ENCODE results near the gene ZNF653.

Gene ZNF653

DNA sequence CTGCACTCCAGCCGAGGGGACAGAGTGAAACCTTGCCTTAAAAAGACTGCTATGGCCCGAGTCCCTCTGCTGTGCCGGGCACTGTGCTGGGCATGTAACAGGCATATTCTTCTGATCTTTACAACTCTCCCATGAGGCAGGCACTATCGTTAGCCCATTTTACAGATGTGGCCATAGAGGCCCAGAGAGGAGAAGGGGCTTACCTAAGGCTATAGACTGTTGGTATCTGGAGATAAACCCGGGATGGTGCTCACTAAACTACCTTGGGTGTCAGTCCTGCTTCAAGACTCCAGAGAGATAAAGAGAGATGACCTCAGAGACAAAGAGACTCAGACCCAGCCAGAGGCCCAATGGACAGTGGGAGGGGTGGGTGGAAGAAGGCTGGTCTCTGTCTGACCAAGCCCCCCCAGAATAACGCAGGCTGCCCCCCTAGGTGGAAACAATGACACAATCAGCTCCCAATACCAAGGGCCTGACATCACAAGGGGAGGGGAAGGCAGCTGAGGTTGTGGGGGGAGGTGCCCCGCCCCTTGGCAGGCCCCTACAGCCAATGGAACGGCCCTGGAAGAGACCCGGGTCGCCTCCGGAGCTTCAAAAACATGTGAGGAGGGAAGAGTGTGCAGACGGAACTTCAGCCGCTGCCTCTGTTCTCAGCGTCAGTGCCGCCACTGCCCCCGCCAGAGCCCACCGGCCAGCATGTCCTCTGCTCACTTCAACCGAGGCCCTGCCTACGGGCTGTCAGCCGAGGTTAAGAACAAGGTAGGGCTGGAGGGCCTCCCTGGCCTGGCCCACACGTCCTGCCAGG lies 32.8 kb upstream of the ZNF653 start, which contains the start of gene CNN1:
Gene CNN1, plus strand, starts transcription at position 620 of the 805 bp plus-strand sequence. Its CDS starts 77 bp downstream, at position 697.
- no peak within 1 kb of the TSS for H3K4me3 ChIP-seq (ENCODE audit: low read length)
- no peak for TF ChIP-seq ZNF274 (IDR thresholded peaks at IDR 0.05; ENCODE audit: low read depth, low read length)

DNA sequence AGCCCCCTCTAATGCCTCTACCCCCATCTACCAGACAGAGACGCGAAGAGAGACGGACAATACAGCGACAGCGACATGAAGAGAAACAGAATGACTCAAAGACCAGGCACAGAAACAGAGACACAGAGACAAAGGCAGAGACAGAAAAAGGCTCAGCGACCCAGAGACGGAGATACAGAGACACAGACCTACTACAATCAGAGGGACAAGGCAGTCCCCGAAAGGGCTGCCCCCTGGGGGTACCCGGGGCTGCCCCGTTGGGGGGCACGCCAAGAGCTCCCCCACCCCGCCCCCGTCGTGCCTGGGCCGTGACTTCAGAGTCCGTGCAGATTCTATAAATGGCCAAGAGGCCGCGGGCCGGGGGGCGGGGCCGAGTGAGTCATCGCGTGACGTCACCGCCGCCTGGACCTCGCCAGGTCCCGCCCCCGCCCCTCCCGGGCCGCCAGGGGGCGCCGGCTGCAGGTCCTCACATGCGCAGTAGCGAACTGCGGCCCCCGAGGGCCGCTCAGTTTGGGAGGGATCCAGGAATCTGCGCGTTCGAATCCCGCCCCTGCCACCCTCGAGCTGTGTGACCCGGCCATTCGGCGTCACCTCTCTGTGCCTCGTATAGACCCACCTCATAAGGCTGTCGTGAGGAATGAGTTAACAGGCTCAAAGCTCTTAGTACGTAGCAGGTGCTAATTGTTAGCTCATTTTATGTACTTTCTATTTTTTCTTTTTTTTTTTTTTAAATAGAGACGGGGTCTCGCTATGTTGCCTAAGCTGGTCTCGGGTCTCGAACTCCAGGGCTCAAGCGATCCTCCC lies 30.4 kb upstream of the ZNF653 start:
- no peak for TF ChIP-seq ZNF274 (IDR thresholded peaks at IDR 0.05; ENCODE audit: low read depth, low read length)
- peak overlapping the region; percentile 0; the same call in 1 of the 2 replicates for H3K4me3 ChIP-seq (ENCODE audit: low read length)

DNA sequence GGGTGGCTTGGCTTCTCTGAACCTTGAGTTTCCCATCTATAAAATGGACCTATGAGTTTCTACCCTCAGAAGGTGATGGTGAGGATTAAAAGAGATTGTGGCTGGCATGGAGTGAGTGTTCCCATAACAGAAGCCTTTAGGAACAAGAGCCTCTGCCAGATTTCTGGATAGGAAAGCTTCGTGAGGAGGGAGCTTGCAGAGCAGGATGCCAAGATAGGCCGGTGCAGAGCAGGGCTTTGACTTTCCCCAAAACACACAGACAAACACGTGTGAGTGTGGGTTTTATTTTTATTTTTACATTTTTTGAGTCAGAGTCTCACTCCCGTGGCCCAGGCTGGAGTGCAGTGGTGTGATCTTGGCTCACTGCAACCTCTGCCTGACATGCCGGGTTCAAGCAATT lies 29.3 kb upstream of the ZNF653 start:
- no peak overlapping the region for H3K4me3 ChIP-seq (ENCODE audit: low read length)
- no peak for TF ChIP-seq ZNF274 (IDR thresholded peaks at IDR 0.05; ENCODE audit: low read depth, low read length)

- no peak overlapping the region for H3K4me3 ChIP-seq (ENCODE audit: low read length)
- TF ChIP-seq ZNF274 (IDR thresholded peaks at IDR 0.05; ENCODE audit: low read depth, low read length), result no peak
Measured at GRCh38 chr19:11534538-11534937, 28.9 kb upstream of the ZNF653 start.

GRCh38 chr19:11530432-11530831 lies 24.8 kb upstream of the ZNF653 start:
- H3K4me3 ChIP-seq (ENCODE audit: low read length), result no peak overlapping the region
- TF ChIP-seq ZNF274 (IDR thresholded peaks at IDR 0.05; ENCODE audit: low read depth, low read length), result no peak

GRCh38 chr19:11528551-11529341 lies 23.1 kb upstream of the ZNF653 start, which contains the start of gene ECSIT:
Gene ECSIT (minus strand): TSS chr19:11529134. CDS start chr19:11519170, 9,964 bp downstream.
- TF ChIP-seq ZNF274 (IDR thresholded peaks at IDR 0.05; ENCODE audit: low read depth, low read length), result no peak
- H3K4me3 ChIP-seq (ENCODE audit: low read length), result peak within 1 kb of the TSS; percentile 85

DNA sequence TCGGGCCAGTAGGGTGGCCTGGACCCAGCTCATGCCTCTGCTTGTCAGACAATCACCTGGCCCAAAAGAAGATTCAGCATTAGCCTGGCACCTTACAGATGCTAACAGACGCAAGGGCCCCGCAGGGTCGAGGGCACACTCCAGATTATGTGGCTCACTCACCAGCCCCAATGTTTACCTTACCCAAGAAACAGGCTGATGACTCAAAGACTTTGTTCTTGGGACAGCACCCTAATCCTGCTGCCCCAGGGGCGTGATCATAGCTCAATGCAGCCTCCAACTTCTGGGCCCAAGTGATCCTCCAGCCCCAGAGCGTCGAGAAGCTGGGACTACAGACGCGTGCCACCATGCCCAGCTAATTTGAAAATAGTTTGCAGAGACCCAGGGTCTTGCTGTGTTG lies 13.5 kb upstream of the ZNF653 start:
- H3K4me3 ChIP-seq (ENCODE audit: low read length), result no peak overlapping the region
- no peak for TF ChIP-seq ZNF274 (IDR thresholded peaks at IDR 0.05; ENCODE audit: low read depth, low read length)

- H3K4me3 ChIP-seq (ENCODE audit: low read length), result no peak overlapping the region
- no peak for TF ChIP-seq ZNF274 (IDR thresholded peaks at IDR 0.05; ENCODE audit: low read depth, low read length)
Measured at GRCh38 chr19:11513946-11514345, 8.3 kb upstream of the ZNF653 start.

- no peak for TF ChIP-seq ZNF274 (IDR thresholded peaks at IDR 0.05; ENCODE audit: low read depth, low read length)
- no peak overlapping the region for H3K4me3 ChIP-seq (ENCODE audit: low read length)
Measured at GRCh38 chr19:11510444-11510843, 4.8 kb upstream of the ZNF653 start.

DNA sequence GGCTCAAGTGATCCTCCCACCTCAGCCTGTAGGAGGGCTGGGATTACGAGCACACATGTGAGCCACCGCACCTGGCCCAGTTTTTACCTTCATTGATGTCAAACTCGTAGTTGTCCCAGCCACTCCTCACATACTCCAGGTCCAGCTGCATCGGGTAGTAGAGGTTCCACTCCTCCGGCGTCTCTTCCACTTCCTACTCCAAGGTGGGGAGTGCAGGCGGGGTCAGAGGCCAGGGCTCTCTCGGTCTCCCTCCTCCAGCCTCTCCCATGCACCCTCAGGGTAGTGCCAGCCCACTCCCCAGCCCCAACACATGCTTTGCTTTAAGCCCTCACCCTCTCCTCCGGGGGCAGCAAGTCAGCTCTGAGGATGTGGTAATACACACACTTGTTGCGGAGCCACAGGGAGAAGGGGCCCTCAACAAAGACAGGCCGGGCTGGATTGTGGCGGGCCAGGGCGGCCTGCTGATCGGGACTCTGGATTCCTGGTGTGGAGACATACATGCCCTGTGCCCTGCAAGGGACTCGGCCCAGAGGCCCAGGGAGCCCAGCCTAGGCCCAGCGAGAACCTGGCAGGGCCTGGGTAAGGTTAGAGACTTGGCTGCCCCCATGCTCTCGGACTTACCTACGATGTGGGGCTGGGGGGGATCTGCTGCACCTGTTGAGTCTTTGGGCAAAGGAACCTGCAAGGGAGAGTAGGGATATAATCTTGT lies 1.9 kb upstream of the ZNF653 start:
- no peak for TF ChIP-seq ZNF274 (IDR thresholded peaks at IDR 0.05; ENCODE audit: low read depth, low read length)
- no peak overlapping the region for H3K4me3 ChIP-seq (ENCODE audit: low read length)

- no peak for TF ChIP-seq ZNF274 (IDR thresholded peaks at IDR 0.05; ENCODE audit: low read depth, low read length)
Measured at GRCh38 chr19:11506967-11507366, 1.3 kb upstream of the ZNF653 start.

GRCh38 chr19:11506101-11506555 lies 489 bp upstream of the ZNF653 start:
- no peak for TF ChIP-seq ZNF274 (IDR thresholded peaks at IDR 0.05; ENCODE audit: low read depth, low read length)
- peak overlapping the region; percentile 65; the same call in 1 of the 2 replicates for H3K4me3 ChIP-seq (ENCODE audit: low read length)

More at GRCh38 chr19:11506967-11507366, 1.3 kb upstream of the ZNF653 start:
- no peak overlapping the region for H3K4me3 ChIP-seq (ENCODE audit: low read length)

DNA sequence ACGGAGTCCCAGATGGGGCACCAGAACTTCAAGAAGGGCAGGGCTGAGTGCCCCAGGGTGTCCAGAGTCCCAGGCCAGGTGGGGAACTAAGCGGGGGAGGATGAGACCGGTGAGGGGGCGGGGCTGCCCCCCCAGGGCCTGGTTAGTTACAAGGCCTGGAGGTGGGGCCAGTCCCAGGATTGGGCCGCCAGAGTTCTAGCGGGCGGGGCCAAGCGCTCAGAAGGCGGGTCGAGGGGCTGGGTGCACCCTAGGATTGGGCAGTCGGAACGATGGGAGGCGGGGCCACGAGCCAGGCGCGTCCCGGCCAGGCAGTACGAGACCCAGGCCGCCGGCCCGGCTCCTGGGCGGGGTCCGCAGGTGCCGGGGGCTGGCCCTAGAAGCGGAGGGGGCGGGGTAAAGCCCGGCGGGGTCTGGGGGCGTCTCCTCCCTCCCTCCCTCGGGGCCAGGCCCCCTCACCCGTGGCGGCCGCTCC lies 571 bp downstream of the ZNF653 start:
- no peak for TF ChIP-seq ZNF274 (IDR thresholded peaks at IDR 0.05; ENCODE audit: low read depth, low read length)
- peak overlapping the region; percentile 65 for H3K4me3 ChIP-seq (ENCODE audit: low read length)
